Muscle layer of duodenum (tissue), 2 donors: ENCODE results near the gene FREM3.

Experiments
- H3K27ac ChIP-seq: one replicate; pipeline ENCODE4 v1.7.0; 2013; ENCODE audit warnings: mild to moderate bottlenecking, low read length
- H3K27me3 ChIP-seq: one replicate; pipeline ENCODE4 v1.7.0; 2013; ENCODE audit warnings: low read depth, mild to moderate bottlenecking, control low read depth, low read length
- H3K36me3 ChIP-seq, 2 donors: one replicate each; pipeline ENCODE4 v1.7.0; 2013; ENCODE audit warnings: low read length in 2 of 2, control low read depth in 1 of 2, mild to moderate bottlenecking in 1 of 2; ENCODE audit not compliant: insufficient read depth in 2 of 2, control insufficient read depth in 1 of 2
- H3K4me1 ChIP-seq, 2 donors: one replicate each; pipeline ENCODE4 v1.7.0; 2013; ENCODE audit warnings: low read length in 2 of 2, mild to moderate bottlenecking in 2 of 2, control low read depth in 1 of 2, moderate library complexity in 1 of 2; ENCODE audit not compliant: insufficient read depth in 2 of 2, control insufficient read depth in 1 of 2
- H3K4me3 ChIP-seq, 2 donors: one replicate each; pipeline ENCODE4 v1.7.0; 2013; ENCODE audit warnings: low read length in 2 of 2, low read depth in 1 of 2, mild to moderate bottlenecking in 1 of 2
- H3K9me3 ChIP-seq, 2 donors: one replicate each; pipeline ENCODE4 v1.7.0; 2013; ENCODE audit warnings: low read length in 2 of 2, control low read depth in 1 of 2, mild to moderate bottlenecking in 1 of 2; ENCODE audit not compliant: control insufficient read depth in 1 of 2
- donor health status: healthy.

The FREM3 gene

GRCh38 chr4:143667461-143667860, 33.0 kb downstream of the FREM3 start:
- H3K27ac ChIP-seq = no peak overlapping the region
- H3K36me3 ChIP-seq = no peaks in the 10 kb centered on the region
- no peak overlapping the region for H3K4me3 ChIP-seq
- no peaks in the 10 kb centered on the region for H3K27me3 ChIP-seq
- H3K4me1 ChIP-seq = peaks cover 0 to 2% of the 10 kb centered on the region in 2 donors
- no peaks in the 10 kb centered on the region for H3K9me3 ChIP-seq

- Histone ChIP-seq H3K27me3 (no peaks in the 10 kb centered on the region), H3K27ac (no peak overlapping the region), H3K4me3 (no peak overlapping the region), H3K36me3 (no peaks in the 10 kb centered on the region), H3K4me1 (no peaks in the 10 kb centered on the region), H3K9me3 (no peaks in the 10 kb centered on the region)
Measured at GRCh38 chr4:143658336-143658735, 42.1 kb downstream of the FREM3 start.

- Histone ChIP-seq H3K4me1 (no peaks in the 10 kb centered on the region), H3K36me3 (no peaks in the 10 kb centered on the region), H3K9me3 (no peaks in the 10 kb centered on the region), H3K4me3 (no peak overlapping the region), H3K27ac (no peak overlapping the region), H3K27me3 (no peaks in the 10 kb centered on the region)
Measured at GRCh38 chr4:143654571-143654970, 45.9 kb downstream of the FREM3 start.

GRCh38 chr4:143653031-143653430, 47.4 kb downstream of the FREM3 start:
- Histone ChIP-seq H3K9me3 (no peaks in the 10 kb centered on the region), H3K36me3 (no peaks in the 10 kb centered on the region), H3K4me3 (no peak overlapping the region), H3K27ac (no peak overlapping the region), H3K4me1 (no peaks in the 10 kb centered on the region), H3K27me3 (no peaks in the 10 kb centered on the region)

GRCh38 chr4:143643399-143643798, 57.1 kb downstream of the FREM3 start:
- Histone ChIP-seq H3K9me3 (no peaks in the 10 kb centered on the region), H3K27me3 (no peaks in the 10 kb centered on the region), H3K4me3 (no peak overlapping the region), H3K27ac (no peak overlapping the region), H3K36me3 (no peaks in the 10 kb centered on the region), H3K4me1 (peaks cover 0 to 8% of the 10 kb centered on the region in 2 donors)

GRCh38 chr4:143642611-143643010, 57.9 kb downstream of the FREM3 start:
- peaks cover 0 to 8% of the 10 kb centered on the region in 2 donors for H3K4me1 ChIP-seq
- H3K9me3 ChIP-seq = no peaks in the 10 kb centered on the region
- H3K4me3 ChIP-seq = no peak overlapping the region
- H3K27me3 ChIP-seq = no peaks in the 10 kb centered on the region
- no peaks in the 10 kb centered on the region for H3K36me3 ChIP-seq
- H3K27ac ChIP-seq = no peak overlapping the region

GRCh38 chr4:143641361-143641760, 59.1 kb downstream of the FREM3 start:
- Histone ChIP-seq H3K9me3 (no peaks in the 10 kb centered on the region), H3K36me3 (no peaks in the 10 kb centered on the region), H3K27ac (no peak overlapping the region), H3K27me3 (no peaks in the 10 kb centered on the region), H3K4me3 (no peak overlapping the region), H3K4me1 (peaks cover 0 to 8% of the 10 kb centered on the region in 2 donors)

GRCh38 chr4:143634763-143635162, 65.7 kb downstream of the FREM3 start:
- Histone ChIP-seq H3K36me3 (no peaks in the 10 kb centered on the region), H3K27me3 (no peaks in the 10 kb centered on the region), H3K4me1 (no peaks in the 10 kb centered on the region), H3K27ac (no peak overlapping the region), H3K4me3 (no peak overlapping the region), H3K9me3 (no peaks in the 10 kb centered on the region)

- H3K9me3 ChIP-seq = no peaks in the 10 kb centered on the region
- no peaks in the 10 kb centered on the region for H3K36me3 ChIP-seq
- H3K4me1 ChIP-seq = no peaks in the 10 kb centered on the region
- H3K27ac ChIP-seq = no peak overlapping the region
- no peaks in the 10 kb centered on the region for H3K27me3 ChIP-seq
- H3K4me3 ChIP-seq = no peak overlapping the region
Measured at GRCh38 chr4:143633833-143634232, 66.6 kb downstream of the FREM3 start.

- H3K9me3 ChIP-seq = no peaks in the 10 kb centered on the region
- no peaks in the 10 kb centered on the region for H3K27me3 ChIP-seq
- H3K36me3 ChIP-seq = no peaks in the 10 kb centered on the region
- H3K4me1 ChIP-seq = peaks cover 0 to 11% of the 10 kb centered on the region in 2 donors
- no peak overlapping the region for H3K4me3 ChIP-seq
- no peak overlapping the region for H3K27ac ChIP-seq
Measured at GRCh38 chr4:143626134-143626911, 74.2 kb downstream of the FREM3 start.

GRCh38 chr4:143625632-143626031, 74.8 kb downstream of the FREM3 start:
- Histone ChIP-seq H3K9me3 (no peaks in the 10 kb centered on the region), H3K36me3 (no peaks in the 10 kb centered on the region), H3K27ac (no peak overlapping the region), H3K27me3 (no peaks in the 10 kb centered on the region), H3K4me1 (peaks cover 0 to 11% of the 10 kb centered on the region in 2 donors), H3K4me3 (no peak overlapping the region)

- no peaks in the 10 kb centered on the region for H3K27me3 ChIP-seq
- peaks cover 0 to 11% of the 10 kb centered on the region in 2 donors for H3K4me1 ChIP-seq
- no peaks in the 10 kb centered on the region for H3K9me3 ChIP-seq
- H3K27ac ChIP-seq = no peak overlapping the region
- H3K36me3 ChIP-seq = no peaks in the 10 kb centered on the region
- H3K4me3 ChIP-seq = no peak overlapping the region
Measured at GRCh38 chr4:143623896-143624295, 76.6 kb downstream of the FREM3 start.
